ENCODE data around the gene OPHN1. TPM values are rescaled to one million over a fixed set of nuclear protein-coding genes. Genes with fewer than 3 reads are reported as not detected.

OPHN1 gene
- total RNA-seq, 1 donor, result 9.4 TPM

- TF ChIP-seq, protein P1, sequence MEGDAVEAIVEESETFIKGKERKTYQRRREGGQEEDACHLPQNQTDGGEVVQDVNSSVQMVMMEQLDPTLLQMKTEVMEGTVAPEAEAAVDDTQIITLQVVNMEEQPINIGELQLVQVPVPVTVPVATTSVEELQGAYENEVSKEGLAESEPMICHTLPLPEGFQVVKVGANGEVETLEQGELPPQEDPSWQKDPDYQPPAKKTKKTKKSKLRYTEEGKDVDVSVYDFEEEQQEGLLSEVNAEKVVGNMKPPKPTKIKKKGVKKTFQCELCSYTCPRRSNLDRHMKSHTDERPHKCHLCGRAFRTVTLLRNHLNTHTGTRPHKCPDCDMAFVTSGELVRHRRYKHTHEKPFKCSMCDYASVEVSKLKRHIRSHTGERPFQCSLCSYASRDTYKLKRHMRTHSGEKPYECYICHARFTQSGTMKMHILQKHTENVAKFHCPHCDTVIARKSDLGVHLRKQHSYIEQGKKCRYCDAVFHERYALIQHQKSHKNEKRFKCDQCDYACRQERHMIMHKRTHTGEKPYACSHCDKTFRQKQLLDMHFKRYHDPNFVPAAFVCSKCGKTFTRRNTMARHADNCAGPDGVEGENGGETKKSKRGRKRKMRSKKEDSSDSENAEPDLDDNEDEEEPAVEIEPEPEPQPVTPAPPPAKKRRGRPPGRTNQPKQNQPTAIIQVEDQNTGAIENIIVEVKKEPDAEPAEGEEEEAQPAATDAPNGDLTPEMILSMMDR (IDR thresholded peaks at IDR 0.05; ENCODE audit: insufficient read depth, low read length), result no peak
- no peak for DNase-seq (ENCODE audit: low read depth)
- H3K4me3 ChIP-seq (ENCODE audit: low read depth, low read length), result no peak overlapping the region
Observed at GRCh38 chrX:68376373-68376772, 56.9 kb downstream of the OPHN1 start.

DNA sequence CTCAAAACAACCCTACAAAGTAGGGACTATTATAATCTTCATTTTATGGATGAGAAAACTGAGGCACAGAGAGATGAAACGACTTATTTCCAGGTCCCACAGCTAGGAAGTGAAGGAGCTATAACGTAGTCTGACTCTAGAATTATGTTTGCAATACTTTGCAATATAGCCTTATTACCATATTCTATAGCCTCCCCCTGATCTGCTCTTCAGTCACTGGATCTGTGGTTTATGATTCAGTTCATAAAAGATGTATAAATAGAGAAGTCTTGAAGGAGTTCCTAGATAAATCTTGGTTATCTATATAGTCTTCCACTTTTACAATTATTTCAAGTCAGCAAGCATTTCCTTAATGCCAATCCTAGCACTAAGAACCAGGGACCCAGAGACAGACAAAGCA lies 57.5 kb downstream of the OPHN1 start:
- H3K4me3 ChIP-seq (ENCODE audit: low read depth, low read length), result no peak overlapping the region
- DNase-seq (ENCODE audit: low read depth), result no peak
- TF ChIP-seq, protein P1 (IDR thresholded peaks at IDR 0.05; ENCODE audit: insufficient read depth, low read length), result no peak

- DNase-seq (ENCODE audit: low read depth), result no peak
- TF ChIP-seq, protein P1 (IDR thresholded peaks at IDR 0.05; ENCODE audit: insufficient read depth, low read length), result no peak
- H3K4me3 ChIP-seq (ENCODE audit: low read depth, low read length), result no peak overlapping the region
Observed at GRCh38 chrX:68372665-68373064, 60.6 kb downstream of the OPHN1 start.

DNA sequence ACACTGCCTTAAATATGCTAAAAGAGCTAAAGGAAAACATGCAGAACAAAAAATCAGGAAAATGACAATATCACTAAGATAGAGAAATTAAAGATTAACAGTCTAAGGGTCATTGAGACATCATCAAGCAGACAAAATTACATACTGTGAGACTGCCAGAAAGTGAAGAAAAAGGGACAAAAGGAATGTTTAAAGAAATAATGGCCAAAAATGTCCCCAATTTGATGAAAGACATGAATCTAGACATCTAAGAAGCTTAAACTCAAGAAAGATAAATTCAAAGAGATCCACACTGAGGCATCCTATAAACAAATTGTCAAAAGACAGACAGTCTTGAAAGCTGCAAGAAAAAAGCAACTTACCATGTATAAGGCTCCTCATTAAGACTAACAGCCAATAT lies 63.7 kb downstream of the OPHN1 start:
- no peak for DNase-seq (ENCODE audit: low read depth)
- no peak overlapping the region for H3K4me3 ChIP-seq (ENCODE audit: low read depth, low read length)

DNA sequence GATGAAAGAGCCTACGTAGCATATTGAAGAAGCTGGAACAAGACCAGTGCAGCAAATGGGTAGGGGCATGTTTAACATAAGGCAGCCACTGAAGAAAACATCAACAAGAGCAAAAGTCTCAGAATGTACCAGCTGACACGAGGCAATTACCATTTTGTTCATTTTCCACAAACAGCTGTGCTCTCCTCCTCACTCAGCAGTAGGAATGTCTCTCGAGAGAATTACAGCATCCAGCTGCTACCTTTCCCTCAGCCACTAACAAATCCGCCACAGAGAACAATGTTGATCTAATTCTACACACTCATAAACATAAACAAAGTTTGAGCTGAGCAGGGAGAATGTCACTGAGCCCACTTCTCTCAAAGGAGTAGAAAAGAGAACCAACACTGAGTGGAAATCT lies 68.0 kb downstream of the OPHN1 start:
- no peak overlapping the region for H3K4me3 ChIP-seq (ENCODE audit: low read depth, low read length)
- no peak for DNase-seq (ENCODE audit: low read depth)
- TF ChIP-seq, protein P1 (IDR thresholded peaks at IDR 0.05; ENCODE audit: insufficient read depth, low read length), result no peak

More for the DNA sequence above, 63.7 kb downstream of the OPHN1 start:
- TF ChIP-seq, protein P1 (IDR thresholded peaks at IDR 0.05; ENCODE audit: insufficient read depth, low read length), result no peak

- no peak for DNase-seq (ENCODE audit: low read depth)
- H3K4me3 ChIP-seq (ENCODE audit: low read depth, low read length), result no peak overlapping the region
- TF ChIP-seq, protein P1 (IDR thresholded peaks at IDR 0.05; ENCODE audit: insufficient read depth, low read length), result no peak
Observed at GRCh38 chrX:68363984-68364383, 69.3 kb downstream of the OPHN1 start.

GRCh38 chrX:68358679-68359078 lies 74.6 kb downstream of the OPHN1 start:
- no peak overlapping the region for H3K4me3 ChIP-seq (ENCODE audit: low read depth, low read length)
- TF ChIP-seq, protein P1 (IDR thresholded peaks at IDR 0.05; ENCODE audit: insufficient read depth, low read length), result no peak
- peak; percentile 39 for DNase-seq (ENCODE audit: low read depth)
